ENCODE data around the gene PIAS1. TPM values are rescaled to one million over a fixed set of nuclear protein-coding genes. Genes with fewer than 3 reads are reported as not detected.

PIAS1 gene
- total RNA-seq, 4 donors from 2014 or later, result 31.6 to 70.9 (median 40.3) TPM

GRCh38 chr15:68184616-68185480, 130.7 kb downstream of the PIAS1 start:
- DNase-seq (ENCODE audit: low spot score), result no peak
- no peak for ATAC-seq (ENCODE audit: low FRiP score)
- no peak for TF ChIP-seq CTCF (IDR thresholded peaks at IDR 0.05)

- ATAC-seq (ENCODE audit: low FRiP score), result peak; percentile 94
- DNase-seq (ENCODE audit: low spot score), result no peak
- no peak for TF ChIP-seq CTCF (IDR thresholded peaks at IDR 0.05)
These were observed 132.7 kb downstream of the PIAS1 start for GRCh38 chr15:68186671-68187397.

GRCh38 chr15:68187559-68187958, 133.4 kb downstream of the PIAS1 start:
- no peak for TF ChIP-seq CTCF (IDR thresholded peaks at IDR 0.05)
- no peak for DNase-seq (ENCODE audit: low spot score)
- peak; percentile 70 for ATAC-seq (ENCODE audit: low FRiP score)

GRCh38 chr15:68188647-68189046, 134.5 kb downstream of the PIAS1 start:
- no peak for DNase-seq (ENCODE audit: low spot score)
- ATAC-seq (ENCODE audit: low FRiP score), result no peak
- TF ChIP-seq CTCF (IDR thresholded peaks at IDR 0.05), result no peak

- no peak for TF ChIP-seq CTCF (IDR thresholded peaks at IDR 0.05)
- no peak for ATAC-seq (ENCODE audit: low FRiP score)
- DNase-seq (ENCODE audit: low spot score), result no peak
These were observed 135.9 kb downstream of the PIAS1 start for GRCh38 chr15:68190048-68190447.

- TF ChIP-seq CTCF (IDR thresholded peaks at IDR 0.05), result no peak
- DNase-seq (ENCODE audit: low spot score), result no peak
- ATAC-seq (ENCODE audit: low FRiP score), result no peak
These were observed 137.4 kb downstream of the PIAS1 start for GRCh38 chr15:68191555-68191954.

All from omental fat pad (tissue), 4 donors.